ENCODE results near the gene CASP7. TPM values are rescaled to one million over a fixed set of nuclear protein-coding genes. Genes with fewer than 3 reads are reported as not detected.
A peak's percentile ranks its signal among the peaks of the same experiment; 100 is the strongest.

CASP7 gene
- total RNA-seq, 4 donors from 2014 or later: 34.0 to 233 (median 101) TPM

- Histone ChIP-seq H3K36me3 (no peaks in the 10 kb centered on the region), H3K4me1 (peaks cover 0 to 24% (median 11%) of the 10 kb centered on the region in 4 donors), H3K27ac (no peak overlapping the region), H3K4me3 (no peak overlapping the region), H3K27me3 (no peaks in the 10 kb centered on the region), H3K9me3 (no peaks in the 10 kb centered on the region)
- intact Hi-C loops (cut with DNase I; ENCODE audit: low total_unique reads) (no loop called here), in situ Hi-C loops (cut with MboI; ENCODE audit: low pct_ligation_motif_present in 1 of 4, low pct_unique_long_range_greater_than_20kb in 1 of 4, low sequenced_read_pairs in 3 of 4) (no loop called here)
- WGBS, 2 donors (ENCODE audit: low coverage in 1 of 2): 67 to 94% methylated on average over 4 of the region's 4 CpGs
- TF ChIP-seq, protein P1, sequence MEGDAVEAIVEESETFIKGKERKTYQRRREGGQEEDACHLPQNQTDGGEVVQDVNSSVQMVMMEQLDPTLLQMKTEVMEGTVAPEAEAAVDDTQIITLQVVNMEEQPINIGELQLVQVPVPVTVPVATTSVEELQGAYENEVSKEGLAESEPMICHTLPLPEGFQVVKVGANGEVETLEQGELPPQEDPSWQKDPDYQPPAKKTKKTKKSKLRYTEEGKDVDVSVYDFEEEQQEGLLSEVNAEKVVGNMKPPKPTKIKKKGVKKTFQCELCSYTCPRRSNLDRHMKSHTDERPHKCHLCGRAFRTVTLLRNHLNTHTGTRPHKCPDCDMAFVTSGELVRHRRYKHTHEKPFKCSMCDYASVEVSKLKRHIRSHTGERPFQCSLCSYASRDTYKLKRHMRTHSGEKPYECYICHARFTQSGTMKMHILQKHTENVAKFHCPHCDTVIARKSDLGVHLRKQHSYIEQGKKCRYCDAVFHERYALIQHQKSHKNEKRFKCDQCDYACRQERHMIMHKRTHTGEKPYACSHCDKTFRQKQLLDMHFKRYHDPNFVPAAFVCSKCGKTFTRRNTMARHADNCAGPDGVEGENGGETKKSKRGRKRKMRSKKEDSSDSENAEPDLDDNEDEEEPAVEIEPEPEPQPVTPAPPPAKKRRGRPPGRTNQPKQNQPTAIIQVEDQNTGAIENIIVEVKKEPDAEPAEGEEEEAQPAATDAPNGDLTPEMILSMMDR (IDR thresholded peaks at IDR 0.05): no peak
- no peak for TF ChIP-seq POLR2AphosphoS5 (IDR thresholded peaks at IDR 0.05)
- TF ChIP-seq EP300 (IDR thresholded peaks at IDR 0.05; ENCODE audit: low read depth): no peak
- no peak for TF ChIP-seq POLR2A (IDR thresholded peaks at IDR 0.05)
- no peak for DNase-seq
Observed at GRCh38 chr10:113641702-113642101, 38.0 kb upstream of the CASP7 start.

- WGBS, 2 donors (ENCODE audit: low coverage in 1 of 2): 29 to 37% methylated on average over 4 of the region's 4 CpGs
- DNase-seq: no peak
- Histone ChIP-seq H3K4me3 (no peak overlapping the region), H3K27ac (peak overlapping the region in 2 of 4 donors; percentile 28 to 68), H3K27me3 (no peaks in the 10 kb centered on the region), H3K4me1 (peaks cover 0 to 24% (median 11%) of the 10 kb centered on the region in 4 donors), H3K36me3 (no peaks in the 10 kb centered on the region), H3K9me3 (no peaks in the 10 kb centered on the region)
- in situ Hi-C loops (cut with MboI; ENCODE audit: low pct_ligation_motif_present in 1 of 4, low pct_unique_long_range_greater_than_20kb in 1 of 4, low sequenced_read_pairs in 3 of 4) (no loop called here), intact Hi-C loops (cut with DNase I; ENCODE audit: low total_unique reads) (no loop called here)
- no peak for TF ChIP-seq POLR2AphosphoS5 (IDR thresholded peaks at IDR 0.05)
- TF ChIP-seq, protein P1 (IDR thresholded peaks at IDR 0.05): no peak
- TF ChIP-seq EP300 (IDR thresholded peaks at IDR 0.05; ENCODE audit: low read depth): no peak
- TF ChIP-seq POLR2A (IDR thresholded peaks at IDR 0.05): no peak
Observed at GRCh38 chr10:113643183-113643582, 36.5 kb upstream of the CASP7 start.

GRCh38 chr10:113644185-113645120 lies 35.3 kb upstream of the CASP7 start:
- no peaks in the 10 kb centered on the region for H3K9me3 ChIP-seq
- in situ Hi-C loops (cut with MboI; ENCODE audit: low pct_ligation_motif_present in 1 of 4, low pct_unique_long_range_greater_than_20kb in 1 of 4, low sequenced_read_pairs in 3 of 4): no loop called here
- peak overlapping the region; percentile 3 to 68 (median 43) for H3K27ac ChIP-seq
- H3K4me3 ChIP-seq: no peak overlapping the region
- peak; percentile 36 for DNase-seq
- H3K4me1 ChIP-seq: peaks cover 0 to 24% (median 11%) of the 10 kb centered on the region in 4 donors
- no peaks in the 10 kb centered on the region for H3K36me3 ChIP-seq
- no peak for TF ChIP-seq POLR2AphosphoS5 (IDR thresholded peaks at IDR 0.05)
- TF ChIP-seq POLR2A (IDR thresholded peaks at IDR 0.05): no peak
- 25 to 27% methylated on average over 4 to 7 of the region's 7 CpGs for WGBS, 2 donors (ENCODE audit: low coverage in 1 of 2)
- H3K27me3 ChIP-seq: no peaks in the 10 kb centered on the region
- intact Hi-C loops (cut with DNase I; ENCODE audit: low total_unique reads): no loop called here

DNA sequence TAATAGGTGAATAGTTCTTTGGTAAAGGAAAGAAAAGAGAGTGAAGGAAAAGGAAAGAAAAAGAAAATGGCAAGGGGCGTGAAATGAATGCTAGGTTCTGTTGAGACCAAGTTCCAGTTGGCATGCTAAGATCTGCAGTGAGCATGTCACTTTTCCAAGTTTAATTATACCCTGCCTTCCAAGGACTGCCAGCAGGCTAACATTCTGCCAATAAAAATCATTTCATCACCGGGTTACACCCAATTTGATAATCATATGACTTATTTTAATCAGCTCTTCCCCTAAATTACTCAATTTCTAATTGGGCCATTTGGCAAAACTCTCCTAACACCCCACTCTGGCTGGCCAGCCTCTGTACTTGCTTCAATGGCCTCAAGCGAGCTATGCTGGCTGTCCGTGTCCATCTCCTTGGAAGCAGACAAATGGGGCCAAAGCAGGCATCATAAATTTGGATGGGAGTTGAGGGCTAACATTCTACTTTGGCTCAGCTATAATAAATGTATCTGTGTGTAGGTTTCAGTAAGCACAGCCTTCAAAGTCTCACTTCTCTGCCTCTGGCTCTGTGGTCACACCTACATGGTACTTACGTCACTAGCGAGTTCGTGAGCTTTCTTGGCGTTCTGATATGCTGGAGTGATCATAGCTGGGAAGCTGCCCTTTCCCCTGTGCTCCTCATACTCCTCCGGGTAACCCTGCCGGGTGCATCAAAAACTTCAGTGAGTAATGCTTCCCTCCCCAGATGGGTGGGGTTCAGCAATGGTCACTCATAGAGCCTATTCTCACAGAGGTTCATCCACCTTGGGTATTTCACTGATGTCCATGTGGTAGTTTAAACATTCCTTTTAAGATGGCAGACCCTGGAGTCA lies 33.1 kb upstream of the CASP7 start:
- Histone ChIP-seq H3K4me3 (no peak overlapping the region), H3K9me3 (no peaks in the 10 kb centered on the region), H3K27me3 (no peaks in the 10 kb centered on the region), H3K36me3 (no peaks in the 10 kb centered on the region), H3K4me1 (peaks cover 0 to 24% (median 11%) of the 10 kb centered on the region in 4 donors), H3K27ac (no peak overlapping the region)
- TF ChIP-seq, protein P1 (IDR thresholded peaks at IDR 0.05): no peak
- TF ChIP-seq POLR2AphosphoS5 (IDR thresholded peaks at IDR 0.05): no peak
- no peak for TF ChIP-seq POLR2A (IDR thresholded peaks at IDR 0.05)
- no peak for TF ChIP-seq EP300 (IDR thresholded peaks at IDR 0.05; ENCODE audit: low read depth)
- WGBS, 2 donors (ENCODE audit: low coverage in 1 of 2): 75 to 91% methylated on average over 9 to 10 of the region's 10 CpGs
- in situ Hi-C loops (cut with MboI; ENCODE audit: low pct_ligation_motif_present in 1 of 4, low pct_unique_long_range_greater_than_20kb in 1 of 4, low sequenced_read_pairs in 3 of 4) (no loop called here), intact Hi-C loops (cut with DNase I; ENCODE audit: low total_unique reads) (no loop called here)
- no peak for DNase-seq
